ENCODE results near the gene CHST8.

The CHST8 gene

DNA sequence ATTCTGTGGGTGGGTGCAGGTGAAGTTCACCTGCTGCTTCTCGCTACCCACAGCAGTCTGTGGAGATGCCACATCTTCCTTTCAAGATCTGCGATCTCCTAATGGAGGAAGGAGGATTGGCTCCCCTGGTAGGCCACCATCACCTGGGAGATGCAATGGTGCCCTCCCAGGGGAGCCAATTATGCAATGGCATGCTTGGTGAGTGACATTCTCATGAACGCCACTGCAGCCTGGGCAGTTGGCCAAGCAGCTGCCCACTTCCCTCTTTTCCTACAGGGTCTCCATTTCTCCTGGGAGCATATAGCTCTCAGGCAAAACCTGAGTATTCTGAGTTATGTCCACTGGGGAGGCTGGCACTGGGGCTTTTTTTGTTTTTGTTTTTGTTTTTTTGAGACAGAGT is 91.4 kb downstream of the CHST8 start:
- DNase-seq (ENCODE audit: low spot score) (no peak), FAIRE-seq (no peak)

DNA sequence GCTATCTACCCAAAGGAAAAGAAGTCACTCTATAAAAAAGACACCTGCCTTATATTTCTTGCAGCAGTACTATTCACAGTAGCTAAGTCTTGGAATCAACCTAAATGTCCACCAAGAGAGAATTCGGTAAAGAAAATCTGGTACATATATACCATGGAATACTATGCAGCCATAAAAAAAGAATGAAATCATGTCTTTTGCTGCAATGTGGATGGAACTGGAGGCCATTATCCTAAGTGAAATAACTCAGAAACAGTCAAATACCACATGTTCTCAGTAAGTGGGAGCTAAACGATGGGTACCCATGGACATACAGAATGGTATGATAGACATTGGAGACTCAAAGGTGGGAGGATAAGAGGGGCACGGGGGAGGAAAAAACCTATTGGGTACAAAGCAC is 92.4 kb downstream of the CHST8 start:
- FAIRE-seq (no peak), DNase-seq (ENCODE audit: low spot score) (no peak)

DNA sequence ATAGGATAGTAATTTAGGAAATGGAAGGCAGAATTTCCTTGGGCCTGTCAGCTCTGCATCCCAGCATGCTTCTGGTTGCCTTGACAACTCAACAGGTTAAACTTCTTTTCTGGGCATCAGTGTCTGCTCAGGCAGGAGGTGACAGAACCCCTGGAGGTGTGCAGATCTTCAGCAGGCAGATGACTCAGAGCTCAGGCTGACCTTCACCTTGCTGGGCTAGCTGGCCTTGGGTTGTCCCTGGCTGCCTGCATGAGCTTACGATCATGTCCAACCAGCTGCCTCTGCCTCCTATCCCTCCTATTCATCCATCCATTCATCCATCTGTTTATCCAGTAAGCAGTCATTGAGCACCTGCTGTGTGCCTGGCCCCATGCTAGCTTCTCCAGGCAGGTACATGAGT is 93.7 kb downstream of the CHST8 start:
- FAIRE-seq (no peak), DNase-seq (ENCODE audit: low spot score) (no peak)

DNA sequence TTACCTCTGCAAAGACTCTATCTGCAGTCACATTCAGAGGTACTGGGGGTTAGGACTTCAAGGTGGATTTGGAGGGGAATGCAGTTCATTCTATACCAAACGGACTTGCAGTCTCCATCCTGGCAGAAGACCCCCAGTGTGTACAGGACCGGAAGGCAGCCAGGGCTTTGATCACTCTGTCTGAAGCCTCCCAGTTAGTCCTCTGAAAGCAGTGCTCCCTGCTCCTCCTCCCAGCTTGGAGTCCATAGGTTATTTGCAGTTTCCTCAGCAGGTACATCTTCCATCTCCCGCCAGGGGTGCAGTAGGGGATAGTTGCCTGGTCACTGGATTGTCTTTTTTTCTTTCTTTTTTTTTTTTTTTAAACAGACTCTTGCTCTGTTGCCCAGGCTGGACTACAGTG is 96.1 kb downstream of the CHST8 start:
- no peak for DNase-seq (ENCODE audit: low spot score)
- FAIRE-seq, result no peak

DNA sequence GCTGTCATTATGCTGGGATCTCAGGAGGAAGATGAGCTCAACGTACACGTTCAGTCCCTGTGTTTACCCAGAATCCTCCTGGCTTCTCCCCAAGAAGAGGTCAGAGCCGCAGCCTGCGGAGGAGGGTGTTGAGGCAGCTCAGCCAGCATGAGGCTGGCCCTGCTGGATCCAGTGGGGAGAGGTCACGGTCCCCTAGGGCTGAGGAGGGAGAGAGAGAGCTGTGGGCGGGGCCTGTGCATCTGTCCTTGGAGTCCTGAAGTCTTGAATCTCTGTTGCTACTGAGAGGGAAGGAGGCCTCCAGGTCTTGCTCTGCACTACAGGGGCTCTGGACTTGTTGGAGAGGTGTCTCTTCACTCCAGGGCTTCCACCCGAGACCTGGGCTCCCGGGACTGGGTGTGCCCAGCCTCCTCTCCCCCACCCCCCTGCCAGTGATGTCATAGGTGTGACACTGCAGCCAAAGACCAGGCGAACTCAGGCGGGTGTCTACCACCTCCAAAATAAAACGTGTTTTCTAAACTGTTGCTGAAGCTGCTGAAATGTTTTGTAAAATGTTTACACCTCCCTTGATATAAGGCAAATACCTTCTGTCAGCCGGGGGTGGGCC is 97.0 kb downstream of the CHST8 start:
- DNase-seq (ENCODE audit: low spot score) (no peak), FAIRE-seq (no peak)

DNA sequence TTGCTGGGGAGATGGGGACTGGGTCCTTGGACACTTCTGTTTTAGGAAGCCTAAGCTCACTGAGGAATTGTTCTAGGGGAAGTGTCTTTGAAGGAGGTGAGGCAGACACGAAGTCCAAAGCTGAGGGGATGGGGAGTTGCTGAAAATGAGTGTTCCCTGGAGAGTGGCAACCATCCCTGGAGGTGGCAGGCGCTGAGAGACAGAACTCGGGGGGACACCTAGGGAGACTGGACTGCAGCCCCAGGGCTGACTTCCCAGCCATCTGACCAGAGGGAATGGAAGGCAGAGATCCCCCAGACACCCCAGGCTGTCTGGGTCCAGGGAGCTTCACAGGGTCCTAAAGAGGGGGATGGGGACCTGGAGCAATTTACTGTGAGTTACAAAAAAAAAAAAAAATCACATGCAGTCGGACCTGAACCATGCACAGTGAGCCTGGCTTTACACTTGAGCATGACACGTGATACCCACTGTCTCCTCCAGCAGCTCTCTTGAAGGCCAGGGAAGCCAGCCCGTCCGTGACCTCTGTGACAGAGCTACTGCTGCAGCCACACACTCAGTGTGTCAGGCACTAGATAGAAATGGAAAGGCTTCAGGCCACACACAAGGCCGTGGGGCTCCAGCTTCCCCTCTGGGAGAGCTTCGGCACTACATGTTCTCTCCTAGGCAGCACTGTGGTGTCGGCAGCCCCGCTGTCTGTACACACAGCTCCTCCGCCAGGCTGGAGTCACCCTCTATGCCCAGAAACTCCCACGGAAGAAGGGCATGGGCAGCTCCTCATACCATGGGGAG is 97.8 kb downstream of the CHST8 start:
- FAIRE-seq, result no peak
- no peak for DNase-seq (ENCODE audit: low spot score)

DNA sequence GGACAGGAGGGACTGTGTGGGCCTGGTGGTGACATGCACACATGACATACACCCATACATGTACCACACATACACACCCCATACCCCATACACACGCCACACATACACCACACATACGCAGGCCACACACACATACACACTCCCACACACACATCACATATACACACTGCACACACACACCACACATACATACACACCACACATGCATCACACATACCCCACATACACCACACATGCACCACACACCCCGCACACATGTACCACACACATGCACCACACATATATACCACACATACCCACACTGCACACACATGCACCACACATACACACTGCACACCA is 98.4 kb downstream of the CHST8 start:
- DNase-seq (ENCODE audit: low spot score), result no peak
- no peak for FAIRE-seq

DNA sequence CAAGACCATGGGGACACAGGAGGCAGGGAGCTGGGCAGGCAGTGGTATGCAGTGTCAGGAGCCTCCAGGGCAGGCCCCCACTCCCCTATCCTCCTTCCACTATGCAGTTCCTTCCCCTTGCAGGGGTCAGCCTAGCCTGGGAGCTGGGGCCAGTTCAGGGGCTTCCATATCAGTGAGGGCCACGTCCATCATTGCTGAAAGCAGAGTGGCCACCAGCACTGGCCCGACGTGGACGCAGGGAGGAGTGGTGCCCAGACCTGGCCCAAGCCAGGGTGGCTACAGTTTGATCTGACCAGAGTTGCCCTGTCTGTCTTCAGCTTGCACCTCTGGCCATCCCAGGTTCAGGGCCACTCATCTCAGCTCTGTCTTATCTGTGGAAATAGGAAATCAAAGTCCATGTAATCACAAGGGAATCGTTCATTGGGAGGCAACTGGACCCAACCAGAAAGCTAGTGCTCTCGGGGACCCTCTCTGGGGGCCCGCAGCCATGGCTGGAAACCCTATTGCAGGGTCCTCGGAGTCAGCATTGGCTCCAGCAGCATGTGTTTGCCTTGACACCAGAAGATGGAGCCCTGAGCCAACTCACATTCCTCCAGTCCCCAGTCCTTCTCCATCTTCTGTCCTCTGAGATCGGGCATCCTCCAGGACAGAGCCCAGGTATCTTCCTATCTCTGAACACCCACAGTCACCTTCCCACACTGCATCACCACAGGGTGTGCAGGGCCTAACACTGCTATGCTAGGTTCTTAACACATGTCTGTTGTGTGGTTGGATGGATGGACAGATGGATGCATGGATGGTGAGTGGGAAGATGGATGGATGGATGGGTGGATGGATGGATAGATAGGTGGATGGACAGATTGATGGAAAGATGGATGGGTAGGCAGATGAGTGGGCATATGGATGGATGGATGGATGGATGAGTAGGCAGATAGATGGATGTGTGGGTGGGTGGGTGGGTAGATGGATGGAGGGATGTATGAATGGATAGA is 99.2 kb downstream of the CHST8 start:
- no peak for FAIRE-seq
- no peak for DNase-seq (ENCODE audit: low spot score)

DNA sequence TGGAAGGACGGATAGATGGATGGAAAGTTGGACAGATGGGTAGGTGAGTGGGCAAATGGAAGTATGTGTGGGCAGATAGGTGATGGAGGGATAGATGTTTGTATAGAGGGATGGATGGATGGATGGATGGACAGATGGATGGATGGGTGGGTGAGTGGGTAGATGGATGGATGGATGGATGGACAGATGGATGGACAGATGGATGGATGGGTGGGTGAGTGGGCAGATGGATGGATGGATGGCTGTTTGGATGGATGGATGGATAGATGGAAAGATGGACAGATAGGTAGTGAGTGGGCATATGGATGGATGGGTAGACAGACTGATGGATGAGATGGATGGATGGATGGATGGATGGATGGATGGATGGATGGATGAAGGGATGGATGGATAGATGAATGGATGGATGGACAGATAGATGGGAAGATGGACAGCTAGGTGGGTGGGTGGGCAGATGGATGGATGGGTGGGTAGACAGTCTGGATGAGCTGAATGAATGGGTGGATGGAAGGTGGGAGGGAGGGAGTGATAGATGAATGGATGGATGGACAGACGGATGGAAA is 100.1 kb downstream of the CHST8 start:
- FAIRE-seq, result no peak
- DNase-seq (ENCODE audit: low spot score), result no peak

DNA sequence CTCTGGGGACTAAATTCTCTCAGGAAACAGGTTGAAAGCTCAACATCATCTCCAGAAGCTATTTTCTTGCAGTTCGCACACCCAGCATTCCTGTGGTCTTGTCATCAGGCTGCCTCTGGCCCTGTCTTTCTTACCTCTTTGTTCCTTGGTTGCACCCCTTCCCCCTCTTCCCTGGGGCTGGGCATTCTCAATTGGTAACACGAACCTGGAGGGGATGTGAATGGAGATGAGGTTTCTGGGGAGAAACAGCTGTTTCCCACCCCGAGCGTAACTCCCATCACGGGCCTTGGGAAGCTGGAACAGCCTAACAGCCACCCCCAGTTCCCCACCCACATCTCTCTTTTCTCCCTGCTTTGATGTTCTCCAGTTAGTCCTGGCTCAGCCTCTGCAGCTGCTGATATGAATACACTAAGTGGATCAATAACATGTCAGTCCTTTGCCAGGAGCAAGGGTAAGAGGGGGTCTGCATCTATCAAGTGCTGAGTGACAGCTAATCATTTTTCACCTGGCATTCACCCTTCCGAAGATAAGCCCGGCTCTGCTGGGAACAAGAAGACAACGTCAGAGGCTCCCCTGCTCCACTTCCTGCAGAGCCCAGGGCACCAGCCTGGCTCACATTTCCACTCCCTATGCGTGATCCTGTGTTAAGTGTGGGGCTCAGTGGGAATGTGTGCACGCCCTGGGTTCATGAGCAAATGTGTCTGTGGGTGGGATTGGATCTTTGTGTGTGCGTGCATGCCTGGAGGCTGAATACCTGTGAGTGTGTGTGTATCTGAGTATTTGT is 100.9 kb downstream of the CHST8 start:
- FAIRE-seq (no peak), DNase-seq (ENCODE audit: low spot score) (no peak)

DNA sequence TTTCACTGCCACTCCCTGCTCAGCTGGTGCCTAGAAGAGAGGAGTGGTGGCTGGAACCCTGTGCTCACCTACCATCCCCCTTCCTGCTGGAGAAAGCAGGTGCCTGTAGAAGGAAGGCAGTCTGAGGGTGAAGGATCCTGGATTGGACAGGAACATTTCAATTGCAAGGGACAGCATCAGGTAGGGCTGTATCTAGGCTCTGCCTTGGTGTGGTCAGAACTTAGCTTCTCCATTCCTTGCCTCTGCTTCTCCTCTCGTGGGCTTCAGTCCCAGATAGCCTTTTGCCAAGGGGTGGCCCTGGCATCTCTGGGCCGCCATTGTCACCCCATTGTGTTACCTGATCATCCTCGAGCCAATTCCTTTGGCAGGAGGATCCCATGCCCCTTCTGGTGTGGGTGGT is 101.8 kb downstream of the CHST8 start:
- DNase-seq (ENCODE audit: low spot score) (no peak), FAIRE-seq (no peak)

DNA sequence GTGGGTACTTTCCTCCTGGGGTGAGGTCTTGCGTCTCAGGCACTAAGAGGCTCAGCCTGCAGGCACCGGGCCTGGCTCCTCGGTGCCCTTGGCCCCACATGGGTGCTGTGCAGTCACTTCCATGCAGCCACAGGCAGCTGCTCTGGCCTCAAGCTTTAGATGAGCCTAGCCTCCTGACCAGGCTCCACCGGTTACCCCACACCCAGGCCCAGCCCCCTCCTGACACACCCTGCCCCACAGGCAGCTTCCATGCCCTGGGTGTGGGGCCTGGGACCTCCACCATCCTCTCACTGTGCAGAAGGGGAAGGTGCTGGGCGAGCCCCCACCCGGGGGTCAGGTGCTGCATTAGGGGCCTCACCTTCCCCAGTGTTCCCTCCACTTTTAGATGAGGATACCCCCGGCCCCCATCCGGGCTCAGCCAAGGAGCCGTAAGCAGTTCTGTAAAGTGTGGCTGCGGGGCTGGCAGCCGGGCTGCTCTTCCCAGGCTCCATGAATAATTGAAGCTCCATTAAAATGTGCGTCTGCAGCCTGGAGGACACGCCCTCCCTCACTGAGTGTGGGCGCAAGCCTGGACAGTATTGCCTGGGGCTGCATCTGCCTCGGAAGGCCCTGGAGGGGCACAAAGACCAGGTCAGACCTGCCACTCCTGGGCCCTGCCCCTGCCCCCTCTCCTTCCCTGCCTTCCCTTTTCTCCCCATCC is 102.4 kb downstream of the CHST8 start:
- DNase-seq (ENCODE audit: low spot score) (no peak), FAIRE-seq (no peak)

DNA sequence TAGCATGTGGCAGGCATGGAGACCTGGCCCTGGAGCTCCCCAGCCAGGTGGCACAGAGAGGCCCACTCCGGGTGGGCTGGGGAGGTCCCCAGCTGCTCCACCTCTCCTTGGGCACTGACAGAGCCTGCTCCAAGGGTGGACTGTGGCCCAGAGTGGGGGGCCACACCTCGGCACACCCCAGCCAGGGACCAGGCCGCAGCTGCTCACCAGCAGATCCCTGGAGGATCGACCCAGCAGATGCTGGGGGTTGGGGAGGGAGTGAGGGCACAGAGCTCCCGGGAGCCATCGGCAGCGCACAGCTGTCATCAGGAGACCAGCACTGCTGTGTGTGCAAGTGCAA is 102.9 kb downstream of the CHST8 start:
- DNase-seq (ENCODE audit: low spot score), result no peak
- FAIRE-seq, result no peak

DNA sequence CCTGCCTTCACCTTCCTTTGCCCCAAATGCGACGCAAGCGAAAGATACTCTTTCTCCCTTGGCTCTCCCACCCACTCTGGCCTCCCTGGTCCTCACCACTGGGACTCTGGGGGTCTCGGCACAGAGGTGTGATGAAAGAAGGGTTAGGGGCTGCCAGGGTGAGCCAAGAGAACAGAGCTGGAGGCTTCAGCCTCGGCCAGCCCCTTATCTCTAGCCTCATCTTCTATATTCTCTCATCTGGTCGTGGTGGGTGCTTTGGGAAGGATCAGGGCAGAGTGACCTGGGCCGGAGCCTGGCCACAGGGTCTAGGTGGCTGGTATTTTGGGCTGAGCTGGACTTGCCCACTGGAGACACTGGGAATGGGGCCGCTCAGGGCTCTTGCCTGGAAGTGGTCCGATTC is 103.8 kb downstream of the CHST8 start:
- DNase-seq (ENCODE audit: low spot score) (no peak), FAIRE-seq (no peak)

DNA sequence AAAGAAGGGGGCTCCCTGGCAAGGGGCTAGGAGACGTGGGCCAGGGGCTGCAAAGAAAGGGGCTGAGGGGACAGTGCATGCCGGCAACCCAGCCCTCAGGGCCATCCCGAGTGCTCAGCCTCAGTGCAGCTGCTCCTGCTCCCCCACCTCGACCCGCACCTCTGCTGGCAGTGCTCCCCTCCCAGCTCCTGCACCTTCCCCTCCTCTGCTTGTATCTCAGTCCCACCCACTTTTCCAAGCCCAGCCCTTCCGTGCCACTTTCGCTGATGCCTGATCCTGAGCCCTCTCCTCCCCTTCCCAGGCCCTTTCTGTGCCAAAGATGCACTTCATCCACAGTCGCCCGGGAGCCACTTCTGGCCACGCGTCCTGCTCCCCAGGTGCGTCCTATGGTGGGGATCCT is 105.0 kb downstream of the CHST8 start:
- DNase-seq (ENCODE audit: low spot score), result no peak
- FAIRE-seq, result no peak

DNA sequence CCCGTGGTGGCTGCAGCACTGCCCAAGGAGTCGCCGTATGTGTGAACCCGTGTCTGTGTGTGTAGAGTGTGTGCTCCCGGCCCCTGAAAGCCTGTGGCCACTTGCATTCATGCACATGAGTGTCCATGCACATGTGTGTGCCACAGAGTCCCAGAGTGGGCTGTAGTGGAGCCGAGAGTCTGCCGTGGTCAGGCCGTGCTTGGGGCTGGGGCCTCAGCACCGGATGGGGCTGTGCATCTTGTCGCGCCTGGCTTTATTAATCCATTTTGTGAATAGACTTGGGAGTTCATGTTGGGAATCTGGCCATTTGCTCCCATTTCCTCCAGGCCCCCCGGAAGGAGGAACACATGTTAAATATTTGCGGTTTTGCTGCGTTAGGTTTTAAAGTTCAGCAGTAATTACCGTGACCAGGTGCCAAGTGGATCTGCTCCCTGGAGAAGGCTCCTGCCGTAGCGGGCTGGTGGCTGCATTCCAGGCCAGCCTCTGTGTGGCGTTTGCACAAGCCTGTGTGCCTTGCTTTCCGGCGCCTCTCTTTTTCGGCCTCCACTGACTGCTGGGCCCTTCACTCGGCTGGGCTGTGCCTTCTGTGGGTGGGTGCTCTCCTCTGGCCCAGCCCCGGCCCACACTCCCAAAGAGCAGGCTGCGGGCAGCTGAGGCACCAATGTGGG is 105.7 kb downstream of the CHST8 start:
- DNase-seq (ENCODE audit: low spot score), result no peak
- FAIRE-seq, result no peak

DNA sequence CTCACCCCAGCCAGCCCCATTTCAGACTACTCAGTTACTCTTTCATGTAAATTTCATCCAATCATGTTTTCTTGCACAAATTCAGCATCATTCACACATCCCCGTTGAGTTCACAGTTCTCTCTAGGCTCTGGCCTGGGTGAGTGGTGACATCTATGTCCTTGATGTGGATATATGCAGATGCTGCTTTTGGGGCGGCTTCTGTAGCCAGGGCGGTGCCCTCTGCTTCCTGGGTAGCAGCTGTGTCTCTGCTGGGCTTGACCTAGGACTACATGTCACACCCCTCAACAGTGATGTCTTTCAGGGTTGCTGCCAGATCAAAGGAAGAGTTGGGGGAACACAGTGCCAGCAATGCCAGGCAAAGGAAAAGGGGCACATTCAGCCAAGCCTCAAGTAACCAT is 106.4 kb downstream of the CHST8 start:
- FAIRE-seq (no peak), DNase-seq (ENCODE audit: low spot score) (no peak)

DNA sequence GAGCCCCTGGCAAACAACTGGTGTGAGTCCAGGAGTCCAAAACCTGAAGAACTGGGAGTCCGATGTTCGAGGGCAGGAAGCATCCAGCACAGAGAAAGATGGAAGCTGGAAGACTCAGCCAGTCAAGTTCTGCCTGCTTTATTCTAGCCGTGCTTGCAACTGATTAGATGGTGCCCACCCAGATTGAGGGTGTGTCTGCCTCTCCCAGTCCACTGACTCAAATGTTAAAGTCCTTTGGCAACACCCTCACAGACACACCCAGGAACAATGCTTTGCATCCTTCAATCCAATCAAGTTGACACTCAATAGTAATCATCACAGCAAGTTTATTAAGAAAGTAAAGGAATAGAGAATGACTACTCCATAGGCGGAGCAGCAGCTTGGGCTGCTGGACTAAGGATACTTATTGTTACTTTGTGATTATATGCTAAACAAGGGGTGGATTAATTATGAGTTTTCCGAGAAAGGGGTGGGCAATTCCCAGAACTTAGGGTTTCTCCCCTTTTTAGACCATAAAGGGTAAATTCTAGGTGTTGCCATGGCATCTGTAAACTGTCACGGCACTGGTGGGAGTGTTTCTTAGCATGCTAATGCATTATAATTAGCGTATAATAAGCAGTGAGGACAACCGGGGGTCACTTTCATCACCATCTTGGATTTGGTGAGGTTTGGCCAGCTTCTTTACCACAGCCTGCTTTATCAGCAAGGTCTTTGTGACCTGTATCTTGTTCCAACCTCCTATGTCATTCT is 109.3 kb downstream of the CHST8 start:
- DNase-seq (ENCODE audit: low spot score) (no peak), FAIRE-seq (no peak)

DNA sequence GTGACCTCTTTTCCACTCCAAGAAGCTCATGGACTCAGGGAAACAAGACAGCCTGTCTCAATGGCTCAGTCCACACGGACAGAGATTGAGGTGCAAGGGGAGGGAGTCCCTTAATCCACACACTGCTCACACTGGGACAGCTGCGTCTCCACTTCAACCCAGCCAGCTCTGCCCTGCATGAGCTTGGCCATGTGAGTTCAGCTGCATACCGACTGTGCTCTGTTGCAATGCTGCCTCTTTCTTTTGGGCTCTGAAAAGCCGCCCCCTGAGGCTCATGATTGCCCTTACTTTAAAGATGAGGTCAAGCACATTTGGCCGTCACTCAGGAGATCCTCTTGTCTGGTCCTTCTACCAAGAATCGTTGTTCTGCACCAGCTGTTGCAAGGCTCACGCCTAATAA is 110.1 kb downstream of the CHST8 start:
- no peak for FAIRE-seq
- no peak for DNase-seq (ENCODE audit: low spot score)

Measured in RCC 7860 (cell line).